A549 (cell line): ENCODE measurements around the gene HNF1A. TPM values are rescaled to one million over a fixed set of nuclear protein-coding genes. Genes with fewer than 3 reads are reported as not detected.

Experiments
- ATAC-seq, 2 experiments: fragments of 200-7000 bp in 1 of 2; fragments of >200 bp in 1 of 2; cut with Nextera tagmentation in 1 of 2; cut with Tn5 transposase in 1 of 2; 3 replicates each; pipeline versions ENCODE4 v1.8.0 to v1.9.1; 2018 to 2020; ENCODE audit warnings: mild to moderate bottlenecking in 1 of 2, moderate library complexity in 1 of 2
- CTCF ChIA-PET: fragments of 300-600 bp; sonication (Branson Sonifier 250); formaldehyde crosslinking; extraction: SDS; loops from one replicate; lab custom pipeline; 2021; ENCODE audit warnings: antibody characterized with exemption, inconsistent platforms; lab: Yijun Ruan, JAX
- POLR2A ChIA-PET: fragments of 350-600 bp; formaldehyde crosslinking; extraction: SDS; loops from one replicate; lab custom pipeline; 2021; ENCODE audit warnings: antibody characterized with exemption, inconsistent platforms; lab: Yijun Ruan, JAX
- DNase-seq, 2 experiments: peaks; one replicate each; pipeline versions ENCODE4 v3.0.0 to v3.0.0-alpha.2; 2011 to 2016; ENCODE audit warnings: low read depth in 1 of 2, low spot score in 1 of 2
- FAIRE-seq: peaks from 2 replicates; lab custom pipeline; 2011; peaks lifted over from hg19 to GRCh38; lab: Jason Lieb, UNC
- H3K27ac ChIP-seq, 2 experiments: fragments of >200 bp; sonication (Bioruptor Twin); formaldehyde crosslinking; 3 replicates each; pipeline ENCODE4 v1.5.1; 2016 to 2017
- H3K4me1 ChIP-seq: fragments of >200 bp; sonication (Bioruptor Twin); formaldehyde crosslinking; 3 replicates; pipeline ENCODE4 v1.6.1; 2016
- H3K4me2 ChIP-seq: fragments of >200 bp; sonication (Bioruptor Twin); formaldehyde crosslinking; 3 replicates; pipeline ENCODE4 v1.6.1; 2016
- H3K4me3 ChIP-seq: fragments of >200 bp; sonication (Bioruptor Twin); formaldehyde crosslinking; 3 replicates; pipeline ENCODE4 v1.5.1; 2016
- H3K9me3 ChIP-seq: fragments of >200 bp; sonication (Bioruptor Twin); formaldehyde crosslinking; 3 replicates; pipeline ENCODE4 v1.6.1; 2016
- BHLHE40 ChIP-seq: IDR thresholded peaks from 2 replicates; pipeline ENCODE4 v1.6.1; 2012; ENCODE audit warnings: low read depth, low read length, inconsistent platforms
- CBX8 ChIP-seq: fragments of 200-600 bp; sonication (generic); IDR thresholded peaks from 2 replicates; pipeline ENCODE4 v1.6.1; 2016
- ESRRA ChIP-seq: fragments of 150-350 bp; IDR thresholded peaks from 2 replicates; pipeline ENCODE4 v1.6.1; 2014; ENCODE audit warnings: mild to moderate bottlenecking, low read length, borderline replicate concordance
- HES2 ChIP-seq: fragments of >200 bp; sonication (Bioruptor Twin); formaldehyde crosslinking; IDR thresholded peaks from 2 replicates; pipeline ENCODE4 v1.6.1; 2016
- KDM1A ChIP-seq: fragments of 200-600 bp; sonication (generic); IDR thresholded peaks from 2 replicates; pipeline ENCODE4 v1.6.1; 2016; ENCODE audit warnings: low read depth, mild to moderate bottlenecking
- RAD21 ChIP-seq, 2 experiments: fragments of >200 bp in 1 of 2; sonication (Bioruptor Twin) in 1 of 2; formaldehyde crosslinking in 1 of 2; IDR thresholded peaks in 1 of 2; conservative IDR thresholded peaks in 1 of 2; 2 replicates in 1 of 2; 3 replicates in 1 of 2; pipeline ENCODE4 v1.6.1; 2012 to 2018; ENCODE audit warnings: inconsistent platforms in 1 of 2
- SMC3 ChIP-seq: fragments of >200 bp; sonication (Bioruptor Twin); formaldehyde crosslinking; IDR thresholded peaks from 3 replicates; pipeline ENCODE4 v1.6.1; 2018; ENCODE audit warnings: inconsistent platforms
- TP53 ChIP-seq: fragments of 250-450 bp; sonication (Bioruptor Pico); IDR thresholded peaks from 2 replicates; pipeline ENCODE4 v1.5.0; 2021; ENCODE audit warnings: mild to moderate bottlenecking, moderate library complexity
- WGBS: methylation state at CpG from one replicate; pipeline ENCODE4 v1.1.6; 2017; ENCODE audit errors: missing lambda C conversion rate; 5-methylcytosine and 5-hydroxymethylcytosine counted together
- polyA plus RNA-seq, 4 experiments: library from polyadenylated mRNA; depleted of rRNA in 3 of 4; stranded (reverse); fragments of >200 nt; fragmentation: RNase III in 1 of 4; extraction: RNeasy Plus Mini Kit Qiagen cat#74134 plus additional on column Dnase treatment in 1 of 4; gene quantifications; 2 replicates in 3 of 4; 3 replicates in 1 of 4; pipeline ENCODE4 v1.2.3, GENCODE V29; 2011 to 2017
- TF ChIP-seq, protein P1 (sequence below): fragments of 200-600 bp; sonication (generic); IDR thresholded peaks from 2 replicates; pipeline ENCODE4 v1.6.1; 2016; ENCODE audit warnings: antibody characterized with exemption, mild to moderate bottlenecking, moderate library complexity
- TF ChIP-seq, protein P2 (sequence below): fragments of >200 bp; sonication (Bioruptor Twin); formaldehyde crosslinking; IDR thresholded peaks from 3 replicates; pipeline ENCODE4 v1.5.1; 2016

HNF1A gene
- polyA plus RNA-seq, 2 of the 4 experiments (the other 2 are of a cell fraction), result 2.6 to 7.3 TPM

GRCh38 chr12:120965534-120966091 lies 12.7 kb upstream of the HNF1A start:
- Histone ChIP-seq H3K9me3 (no peaks in the 10 kb centered on the region), H3K4me3 (no peak overlapping the region), H3K27ac (no peak overlapping the region), H3K4me1 (peaks cover 25% of the 10 kb centered on the region), H3K4me2 (no peak overlapping the region)
- POLR2A ChIA-PET, result no interaction called here
- DNase-seq (no peak), ATAC-seq (no peak), FAIRE-seq (no peak)
- TF ChIP-seq, protein P1, sequence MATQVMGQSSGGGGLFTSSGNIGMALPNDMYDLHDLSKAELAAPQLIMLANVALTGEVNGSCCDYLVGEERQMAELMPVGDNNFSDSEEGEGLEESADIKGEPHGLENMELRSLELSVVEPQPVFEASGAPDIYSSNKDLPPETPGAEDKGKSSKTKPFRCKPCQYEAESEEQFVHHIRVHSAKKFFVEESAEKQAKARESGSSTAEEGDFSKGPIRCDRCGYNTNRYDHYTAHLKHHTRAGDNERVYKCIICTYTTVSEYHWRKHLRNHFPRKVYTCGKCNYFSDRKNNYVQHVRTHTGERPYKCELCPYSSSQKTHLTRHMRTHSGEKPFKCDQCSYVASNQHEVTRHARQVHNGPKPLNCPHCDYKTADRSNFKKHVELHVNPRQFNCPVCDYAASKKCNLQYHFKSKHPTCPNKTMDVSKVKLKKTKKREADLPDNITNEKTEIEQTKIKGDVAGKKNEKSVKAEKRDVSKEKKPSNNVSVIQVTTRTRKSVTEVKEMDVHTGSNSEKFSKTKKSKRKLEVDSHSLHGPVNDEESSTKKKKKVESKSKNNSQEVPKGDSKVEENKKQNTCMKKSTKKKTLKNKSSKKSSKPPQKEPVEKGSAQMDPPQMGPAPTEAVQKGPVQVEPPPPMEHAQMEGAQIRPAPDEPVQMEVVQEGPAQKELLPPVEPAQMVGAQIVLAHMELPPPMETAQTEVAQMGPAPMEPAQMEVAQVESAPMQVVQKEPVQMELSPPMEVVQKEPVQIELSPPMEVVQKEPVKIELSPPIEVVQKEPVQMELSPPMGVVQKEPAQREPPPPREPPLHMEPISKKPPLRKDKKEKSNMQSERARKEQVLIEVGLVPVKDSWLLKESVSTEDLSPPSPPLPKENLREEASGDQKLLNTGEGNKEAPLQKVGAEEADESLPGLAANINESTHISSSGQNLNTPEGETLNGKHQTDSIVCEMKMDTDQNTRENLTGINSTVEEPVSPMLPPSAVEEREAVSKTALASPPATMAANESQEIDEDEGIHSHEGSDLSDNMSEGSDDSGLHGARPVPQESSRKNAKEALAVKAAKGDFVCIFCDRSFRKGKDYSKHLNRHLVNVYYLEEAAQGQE, result 0 out of 2 replicates have a peak, but pooled peaks have one; percentile 6
- TF ChIP-seq CBX8, result no peak
- WGBS, result 84% methylated on average over 13 of the region's 13 CpGs
- CTCF ChIA-PET, result interaction anchor here (0.6 to 1.4 kb wide), 5 partner anchors 10 to 198 kb away, joined by 3 to 5 read pairs (median 3); no protein-coding TSS in a partner anchor

DNA sequence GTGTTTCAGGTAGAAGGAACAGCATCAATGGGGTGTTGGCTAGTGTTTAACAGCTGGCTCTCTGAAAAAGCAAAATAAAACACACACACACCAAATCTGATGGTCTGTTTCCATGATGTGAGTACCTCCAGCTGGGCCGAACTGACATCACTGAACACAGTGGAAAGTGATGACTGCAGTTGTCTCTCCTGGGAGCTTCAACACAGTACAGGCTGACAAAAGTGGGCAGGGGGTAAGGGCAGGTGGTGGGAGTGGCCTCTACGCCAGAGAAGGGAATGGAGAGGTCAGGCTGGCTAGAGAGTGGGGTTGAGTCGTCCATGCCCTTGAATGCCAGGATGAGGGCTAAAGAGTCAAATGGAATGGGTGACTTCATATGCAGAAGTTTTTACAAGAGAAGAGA lies 8.0 kb upstream of the HNF1A start:
- no peak for ATAC-seq
- no peak overlapping the region for H3K4me2 ChIP-seq
- TF ChIP-seq HES2, result no peak
- no peak for TF ChIP-seq TP53 (CRISPR knock-in tag)
- no peaks in the 10 kb centered on the region for H3K9me3 ChIP-seq
- 88% methylated on average over 3 of the region's 3 CpGs for WGBS
- H3K4me3 ChIP-seq, result no peak overlapping the region
- POLR2A ChIA-PET, result no interaction called here
- H3K27ac ChIP-seq, result no peak overlapping the region
- FAIRE-seq, result no peak
- peaks cover 6% of the 10 kb centered on the region for H3K4me1 ChIP-seq
- no peak for DNase-seq
- CTCF ChIA-PET, result interaction anchor here (0.7 to 5.7 kb wide), 10 partner anchors 9 to 388 kb away, joined by 3 to 76 read pairs (median 18); no protein-coding TSS in a partner anchor

DNA sequence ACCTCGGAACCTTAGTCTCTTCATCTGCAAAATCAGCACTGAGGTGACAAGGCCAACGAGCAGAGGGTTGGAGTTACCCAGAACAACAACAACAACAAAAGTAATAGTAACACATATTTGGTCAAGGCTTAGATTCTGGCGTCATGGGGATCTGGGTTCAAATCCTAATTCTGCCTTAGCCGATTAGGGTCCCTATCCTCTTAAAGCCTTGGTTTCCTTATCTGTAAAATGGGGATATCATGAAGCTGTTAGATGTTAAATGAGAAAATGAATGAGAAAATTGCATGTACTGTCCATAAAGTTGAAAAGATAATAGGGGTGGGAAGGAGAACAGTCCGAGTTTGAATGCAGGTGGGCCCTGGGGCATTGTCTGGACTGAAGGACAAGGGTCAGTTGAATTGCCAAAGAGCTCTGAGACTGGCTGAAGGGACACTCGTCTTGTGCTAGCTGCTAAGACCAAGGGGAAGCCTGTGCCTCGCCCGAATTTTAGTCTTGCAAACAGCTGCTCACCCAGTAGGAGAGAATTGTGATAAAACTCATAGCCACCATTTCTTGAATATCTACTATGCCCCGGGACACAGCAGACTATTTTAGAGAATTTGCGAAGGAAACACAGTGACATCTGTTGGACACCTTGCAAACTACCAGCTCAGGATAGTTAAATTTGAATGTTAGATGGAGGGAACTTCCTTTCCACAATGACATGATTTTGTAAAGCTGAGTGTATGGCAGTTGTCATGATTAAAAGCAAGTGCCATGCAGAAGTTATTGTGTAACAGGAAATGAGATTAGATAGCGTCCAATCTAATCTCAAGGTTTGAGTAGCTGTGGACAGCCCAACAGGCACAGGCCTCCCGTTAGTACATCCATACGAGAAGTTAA lies 6.8 kb upstream of the HNF1A start:
- H3K4me1 ChIP-seq, result peaks cover 11% of the 10 kb centered on the region
- no peak overlapping the region for H3K4me2 ChIP-seq
- WGBS, result 46% methylated on average over 13 of the region's 13 CpGs
- H3K4me3 ChIP-seq, result no peak overlapping the region
- H3K9me3 ChIP-seq, result no peaks in the 10 kb centered on the region
- POLR2A ChIA-PET, result interaction anchor here (0.5 kb wide), 1 partner anchor 279 kb away, joined by 3 read pairs; no protein-coding TSS in a partner anchor
- TF ChIP-seq SMC3 (peak; percentile 71), ESRRA (no peak), BHLHE40 (no peak), KDM1A (peak; percentile 70; the same call in 1 of the 2 replicates), RAD21 (conservative IDR thresholded peaks at IDR 0.05 in 1 of 2, IDR thresholded peaks at IDR 0.05 in 1 of 2) (peak; percentile 82 to 92), TP53 (CRISPR knock-in tag) (no peak)
- TF ChIP-seq, protein P2, sequence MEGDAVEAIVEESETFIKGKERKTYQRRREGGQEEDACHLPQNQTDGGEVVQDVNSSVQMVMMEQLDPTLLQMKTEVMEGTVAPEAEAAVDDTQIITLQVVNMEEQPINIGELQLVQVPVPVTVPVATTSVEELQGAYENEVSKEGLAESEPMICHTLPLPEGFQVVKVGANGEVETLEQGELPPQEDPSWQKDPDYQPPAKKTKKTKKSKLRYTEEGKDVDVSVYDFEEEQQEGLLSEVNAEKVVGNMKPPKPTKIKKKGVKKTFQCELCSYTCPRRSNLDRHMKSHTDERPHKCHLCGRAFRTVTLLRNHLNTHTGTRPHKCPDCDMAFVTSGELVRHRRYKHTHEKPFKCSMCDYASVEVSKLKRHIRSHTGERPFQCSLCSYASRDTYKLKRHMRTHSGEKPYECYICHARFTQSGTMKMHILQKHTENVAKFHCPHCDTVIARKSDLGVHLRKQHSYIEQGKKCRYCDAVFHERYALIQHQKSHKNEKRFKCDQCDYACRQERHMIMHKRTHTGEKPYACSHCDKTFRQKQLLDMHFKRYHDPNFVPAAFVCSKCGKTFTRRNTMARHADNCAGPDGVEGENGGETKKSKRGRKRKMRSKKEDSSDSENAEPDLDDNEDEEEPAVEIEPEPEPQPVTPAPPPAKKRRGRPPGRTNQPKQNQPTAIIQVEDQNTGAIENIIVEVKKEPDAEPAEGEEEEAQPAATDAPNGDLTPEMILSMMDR, result peak; percentile 85
- DNase-seq (peak; percentile 75 to 78), FAIRE-seq (peak; percentile 96), ATAC-seq (peak; percentile 90 to 92)
- CTCF ChIA-PET, result interaction anchor here (0.5 to 5.7 kb wide), 75 partner anchors 9 to 657 kb away, joined by 3 to 76 read pairs (median 4); partner anchors contain the start of genes CABP1, POP5 and SPPL3
- no peak overlapping the region for H3K27ac ChIP-seq
